Mononuclear cell (primary cell): Measurements from ENCODE around the gene DENND5A. TPM values are rescaled to one million over a fixed set of nuclear protein-coding genes. Genes with fewer than 3 reads are reported as not detected.

Experiments used
- H3K27me3 ChIP-seq: 2 replicates; pipeline ENCODE4 v1.6.0; 2011; ENCODE audit warnings: low read length, control low read depth; ENCODE audit not compliant: insufficient read depth
- H3K4me1 ChIP-seq: 2 replicates; pipeline ENCODE4 v1.5.1; 2011; ENCODE audit warnings: mild to moderate bottlenecking, low read length, control low read depth; ENCODE audit not compliant: insufficient read depth
- H3K4me3 ChIP-seq: 2 replicates; pipeline ENCODE4 v1.5.1; 2011; ENCODE audit warnings: mild to moderate bottlenecking, low read length, moderate library complexity
- H3K9me3 ChIP-seq: 2 replicates; pipeline ENCODE4 v1.5.1; 2011; ENCODE audit warnings: low read depth, mild to moderate bottlenecking, control low read depth, low read length
- total RNA-seq: library from RNA; depleted of rRNA; stranded (reverse); fragments of >200 nt; gene quantifications from one replicate; pipeline ENCODE4 v1.2.3, GENCODE V29; 2012

Gene DENND5A
- total RNA-seq, 1 donor = 284 TPM

GRCh38 chr11:9150501-9150900 lies 114.6 kb downstream of the DENND5A start:
- H3K4me1 ChIP-seq = no peaks in the 10 kb centered on the region
- H3K9me3 ChIP-seq = no peaks in the 10 kb centered on the region
- H3K4me3 ChIP-seq = no peak overlapping the region
- no peaks in the 10 kb centered on the region for H3K27me3 ChIP-seq

- Histone ChIP-seq H3K4me1 (no peaks in the 10 kb centered on the region), H3K9me3 (no peaks in the 10 kb centered on the region)
Measured at GRCh38 chr11:9148727-9149126, 116.4 kb downstream of the DENND5A start.

DNA sequence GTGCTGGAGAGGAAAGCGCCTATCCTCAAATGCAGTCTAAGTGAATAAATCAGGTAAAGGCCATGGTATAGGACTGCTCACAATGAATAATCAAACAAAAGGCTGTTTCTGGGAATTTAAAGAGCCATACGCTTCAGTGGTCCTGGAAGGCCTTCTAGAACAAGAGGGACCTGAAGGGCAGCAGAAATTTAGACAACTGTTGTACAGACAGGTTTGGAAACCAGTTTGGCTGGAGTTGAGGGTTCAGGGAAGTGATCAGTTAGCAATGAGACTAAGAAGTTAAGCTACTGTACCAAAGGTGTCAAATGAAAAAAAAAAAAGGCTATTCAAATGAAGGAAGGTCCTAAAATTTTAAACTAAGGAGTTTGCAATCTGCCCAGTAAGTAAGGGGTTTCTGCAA lies 117.1 kb downstream of the DENND5A start:
- H3K4me1 ChIP-seq = no peaks in the 10 kb centered on the region
- H3K4me3 ChIP-seq = no peak overlapping the region
- no peaks in the 10 kb centered on the region for H3K9me3 ChIP-seq

More at GRCh38 chr11:9148727-9149126, 116.4 kb downstream of the DENND5A start:
- Histone ChIP-seq H3K27me3 (no peaks in the 10 kb centered on the region), H3K4me3 (no peak overlapping the region)

DNA sequence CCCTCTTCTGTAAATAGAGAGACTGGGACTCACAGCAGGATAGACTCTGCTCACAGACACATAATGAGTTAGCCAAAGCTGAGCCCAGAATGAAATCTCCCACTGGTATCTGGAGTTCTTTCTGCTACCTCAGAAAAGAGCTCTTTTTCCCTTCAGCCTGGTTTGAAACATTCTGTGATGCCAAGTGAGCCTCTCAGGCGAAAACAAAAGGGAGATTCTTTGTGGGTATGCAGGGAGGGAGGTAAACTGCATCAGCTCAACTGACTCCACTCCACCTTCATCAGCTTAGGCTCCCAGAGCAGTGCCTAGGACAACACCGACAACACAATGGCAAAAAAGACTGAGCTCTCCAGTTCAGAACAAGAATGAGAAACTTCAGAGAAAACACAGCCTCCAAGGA lies 118.7 kb downstream of the DENND5A start:
- H3K9me3 ChIP-seq = no peaks in the 10 kb centered on the region
- no peaks in the 10 kb centered on the region for H3K27me3 ChIP-seq
- H3K4me3 ChIP-seq = no peak overlapping the region
- no peaks in the 10 kb centered on the region for H3K4me1 ChIP-seq

More for the DNA sequence above, 117.1 kb downstream of the DENND5A start:
- no peaks in the 10 kb centered on the region for H3K27me3 ChIP-seq

- H3K4me1 ChIP-seq = no peaks in the 10 kb centered on the region
- H3K9me3 ChIP-seq = no peaks in the 10 kb centered on the region
- H3K27me3 ChIP-seq = no peaks in the 10 kb centered on the region
- H3K4me3 ChIP-seq = no peak overlapping the region
Measured at GRCh38 chr11:9145283-9145682, 119.9 kb downstream of the DENND5A start.

- no peaks in the 10 kb centered on the region for H3K4me1 ChIP-seq
- no peaks in the 10 kb centered on the region for H3K9me3 ChIP-seq
- H3K4me3 ChIP-seq = no peak overlapping the region
- H3K27me3 ChIP-seq = no peaks in the 10 kb centered on the region
Measured at GRCh38 chr11:9144828-9145227, 120.3 kb downstream of the DENND5A start.

DNA sequence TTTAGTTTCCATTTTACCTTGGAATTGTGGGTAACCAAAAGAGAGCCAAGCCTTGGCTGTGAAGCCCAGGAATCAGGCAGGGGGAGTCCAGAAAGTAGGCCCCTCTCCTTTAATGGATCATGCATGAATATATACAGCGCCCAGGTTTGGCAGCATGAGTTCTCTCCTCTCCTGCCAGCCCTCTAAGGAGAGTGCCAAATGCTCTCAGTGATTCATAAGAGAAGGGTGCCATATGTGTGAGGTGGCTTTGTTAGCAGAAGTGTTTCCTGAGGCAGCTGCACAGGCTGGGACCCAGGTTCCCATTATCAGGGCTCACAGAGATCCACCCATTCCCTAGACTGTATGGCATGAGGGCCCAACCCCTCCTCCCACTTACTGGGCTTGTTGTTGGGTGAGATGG lies 121.4 kb downstream of the DENND5A start:
- Histone ChIP-seq H3K9me3 (no peaks in the 10 kb centered on the region), H3K4me1 (no peaks in the 10 kb centered on the region), H3K27me3 (no peaks in the 10 kb centered on the region), H3K4me3 (no peak overlapping the region)

GRCh38 chr11:9142732-9143131 lies 122.4 kb downstream of the DENND5A start:
- H3K4me1 ChIP-seq = no peaks in the 10 kb centered on the region

GRCh38 chr11:9141186-9141585 lies 124.0 kb downstream of the DENND5A start:
- Histone ChIP-seq H3K4me1 (no peaks in the 10 kb centered on the region), H3K9me3 (no peaks in the 10 kb centered on the region), H3K4me3 (no peak overlapping the region), H3K27me3 (no peaks in the 10 kb centered on the region)

More at GRCh38 chr11:9142732-9143131, 122.4 kb downstream of the DENND5A start:
- H3K4me3 ChIP-seq = no peak overlapping the region
- H3K9me3 ChIP-seq = no peaks in the 10 kb centered on the region
- no peaks in the 10 kb centered on the region for H3K27me3 ChIP-seq

DNA sequence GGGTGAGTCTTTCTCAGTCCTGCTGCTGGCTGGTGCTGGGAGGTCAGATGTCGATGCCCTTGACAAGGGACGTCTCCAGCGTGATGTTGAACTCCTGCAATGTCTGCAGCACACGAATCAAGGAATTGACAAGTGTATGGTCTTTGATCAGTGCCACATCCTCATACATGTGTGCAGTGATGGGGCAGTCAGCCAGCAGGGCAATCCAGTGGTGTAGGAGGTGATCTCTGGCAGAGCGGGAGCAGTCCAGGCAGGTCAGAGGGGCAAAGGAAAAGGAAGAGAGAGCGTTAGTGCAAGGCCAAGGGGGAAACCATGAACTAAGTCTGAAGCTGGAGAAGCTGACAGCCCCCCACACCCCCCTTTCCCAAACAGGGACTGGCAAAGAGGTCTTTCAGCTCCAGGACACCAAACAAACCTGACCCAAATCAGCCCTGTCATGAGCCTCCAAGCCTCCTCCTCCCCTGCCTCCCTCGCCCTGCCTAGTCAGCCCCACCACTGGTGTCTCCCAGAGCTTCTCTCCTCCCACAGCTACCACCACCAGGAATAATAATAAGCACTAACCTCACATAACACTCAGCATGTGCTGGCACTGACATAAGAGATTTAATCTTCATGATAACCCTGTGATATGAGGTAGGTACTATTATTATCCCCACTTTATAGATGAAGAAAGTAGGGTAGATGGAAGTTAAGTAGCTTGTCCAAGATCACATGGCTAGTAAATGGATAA lies 125.4 kb downstream of the DENND5A start:
- Histone ChIP-seq H3K4me3 (no peak overlapping the region), H3K27me3 (no peaks in the 10 kb centered on the region), H3K4me1 (no peaks in the 10 kb centered on the region), H3K9me3 (no peaks in the 10 kb centered on the region)

- Histone ChIP-seq H3K4me1 (no peaks in the 10 kb centered on the region), H3K4me3 (no peak overlapping the region), H3K27me3 (no peaks in the 10 kb centered on the region), H3K9me3 (no peaks in the 10 kb centered on the region)
Measured at GRCh38 chr11:9138612-9139579, 126.3 kb downstream of the DENND5A start.

DNA sequence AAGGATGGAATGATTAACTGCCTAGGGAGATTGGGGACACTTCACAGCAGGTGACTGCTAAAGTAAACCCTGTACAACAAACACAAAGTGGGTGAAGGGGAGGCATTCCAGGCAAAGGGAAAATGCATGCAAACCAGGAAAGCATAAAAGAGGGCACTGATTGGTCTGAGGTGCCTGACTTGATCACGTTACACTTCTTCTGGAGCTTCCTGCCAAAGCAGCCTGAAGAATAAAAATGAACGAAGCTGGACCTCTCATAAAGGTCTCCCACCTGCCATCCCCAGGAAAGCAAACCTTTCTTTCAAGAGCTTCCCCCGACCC lies 127.1 kb downstream of the DENND5A start:
- H3K27me3 ChIP-seq = no peaks in the 10 kb centered on the region
- no peak overlapping the region for H3K4me3 ChIP-seq
- H3K9me3 ChIP-seq = no peaks in the 10 kb centered on the region
- H3K4me1 ChIP-seq = no peaks in the 10 kb centered on the region

- Histone ChIP-seq H3K27me3 (no peaks in the 10 kb centered on the region), H3K9me3 (no peaks in the 10 kb centered on the region), H3K4me1 (no peaks in the 10 kb centered on the region), H3K4me3 (no peak overlapping the region)
Measured at GRCh38 chr11:9137293-9138132, 127.6 kb downstream of the DENND5A start.

DNA sequence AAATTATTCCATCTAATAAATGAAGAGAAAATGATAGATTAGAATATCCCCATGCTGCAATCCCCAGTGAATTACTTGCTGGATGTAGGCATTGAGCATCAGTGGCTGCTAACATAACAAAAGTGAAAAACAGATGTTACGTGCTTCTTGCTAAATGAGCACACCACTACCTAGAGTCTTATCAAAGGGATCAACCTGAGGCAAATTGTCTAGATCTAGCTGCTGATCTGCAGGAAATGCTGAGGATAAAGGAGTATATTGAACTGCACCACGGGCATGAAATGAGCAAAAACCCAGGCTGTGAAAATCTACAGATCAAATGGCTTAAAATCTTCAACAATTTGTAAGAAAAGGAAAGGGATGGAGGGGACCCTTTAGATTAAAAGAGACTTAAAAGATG lies 128.4 kb downstream of the DENND5A start:
- H3K4me3 ChIP-seq = no peak overlapping the region
- no peaks in the 10 kb centered on the region for H3K9me3 ChIP-seq
- H3K27me3 ChIP-seq = no peaks in the 10 kb centered on the region
- no peaks in the 10 kb centered on the region for H3K4me1 ChIP-seq

DNA sequence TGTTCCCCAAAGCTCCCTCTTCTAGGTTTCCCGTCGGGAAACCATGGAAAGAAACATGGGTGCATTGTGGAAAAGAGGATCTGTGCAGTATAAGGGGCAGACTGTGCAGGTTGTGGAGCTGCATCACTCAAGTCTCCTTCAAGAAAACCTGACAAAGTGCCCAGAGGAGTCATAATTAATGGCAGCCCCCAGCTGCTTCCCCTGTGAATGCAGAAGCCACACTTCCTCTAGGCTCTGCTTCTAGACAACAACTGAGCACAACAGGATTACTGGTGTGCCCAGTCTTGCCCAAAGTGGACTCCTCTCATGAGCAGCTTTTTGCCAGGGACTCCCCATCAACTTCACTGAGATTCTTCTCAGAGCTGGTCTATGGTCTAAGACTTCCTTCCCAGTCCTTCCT lies 131.2 kb downstream of the DENND5A start:
- H3K4me3 ChIP-seq = no peak overlapping the region
- no peaks in the 10 kb centered on the region for H3K4me1 ChIP-seq
- no peaks in the 10 kb centered on the region for H3K9me3 ChIP-seq
- no peaks in the 10 kb centered on the region for H3K27me3 ChIP-seq
